ENCODE results near the gene IL17RC. TPM values are rescaled to one million over a fixed set of nuclear protein-coding genes. Genes with fewer than 3 reads are reported as not detected.
"Not testable (repeated sequence)": the region's sequence is repeated elsewhere in the genome, so short reads cannot be mapped to it uniquely, and the experiment has no call there.

IL17RC gene
- polyA plus RNA-seq, 6 donors from 2014 or later, result 3.9 to 9.1 (median 7.6) TPM

GRCh38 chr3:9884555-9885165, 32.2 kb upstream of the IL17RC start:
- H3K27me3 Mint-ChIP-seq, result peaks cover 0 to 10% (median 0%) of the 10 kb centered on the region in 3 donors
- peaks cover 0 to 4% (median 0%) of the 10 kb centered on the region in 3 donors for H3K4me1 Mint-ChIP-seq
- peak overlapping the region in 1 of 6 donors; percentile 12 for H3K27ac Mint-ChIP-seq
- no peaks in the 10 kb centered on the region for H3K9me3 Mint-ChIP-seq
- H3K4me3 Mint-ChIP-seq, result peak overlapping the region in 1 of 8 donors; percentile 1
- no peak for ATAC-seq (ENCODE audit: low read depth in 2 of 2)
- no peak for DNase-seq
- H3K36me3 Mint-ChIP-seq, result no peaks in the 10 kb centered on the region

GRCh38 chr3:9886328-9886727, 30.6 kb upstream of the IL17RC start:
- no peak for ATAC-seq (ENCODE audit: low read depth in 2 of 2)
- Mint-ChIP-seq H3K9me3 (no peaks in the 10 kb centered on the region), H3K27ac (no peak overlapping the region), H3K4me1 (peaks cover 5 to 15% (median 13%) of the 10 kb centered on the region in 3 donors), H3K4me3 (no peak overlapping the region), H3K36me3 (peaks cover 0 to 4% of the 10 kb centered on the region in 2 donors), H3K27me3 (no peaks in the 10 kb centered on the region)
- DNase-seq, result no peak

GRCh38 chr3:9887480-9887879, 29.4 kb upstream of the IL17RC start:
- H3K27me3 Mint-ChIP-seq, result no peaks in the 10 kb centered on the region
- peaks cover 4% of the 10 kb centered on the region in 2 donors for H3K36me3 Mint-ChIP-seq
- no peak for ATAC-seq (ENCODE audit: low read depth in 2 of 2)
- peak overlapping the region in 1 of 6 donors; percentile 38 for H3K27ac Mint-ChIP-seq
- peaks cover 12 to 23% (median 22%) of the 10 kb centered on the region in 3 donors for H3K4me1 Mint-ChIP-seq
- H3K9me3 Mint-ChIP-seq, result peaks cover 0 to 2% (median 0%) of the 10 kb centered on the region in 7 donors
- peak overlapping the region in 1 of 8 donors; percentile 9 for H3K4me3 Mint-ChIP-seq
- no peak for DNase-seq

- Mint-ChIP-seq H3K27ac (peak overlapping the region in 4 of 6 donors; percentile 12 to 62 (median 47)), H3K4me3 (peak overlapping the region in 2 of 8 donors; percentile 77 to 99), H3K36me3 (peaks cover 4 to 12% of the 10 kb centered on the region in 2 donors), H3K4me1 (peaks cover 20 to 31% (median 30%) of the 10 kb centered on the region in 3 donors), H3K27me3 (no peaks in the 10 kb centered on the region), H3K9me3 (peaks cover 0 to 2% (median 0%) of the 10 kb centered on the region in 7 donors)
- DNase-seq, result no peak
- ATAC-seq (ENCODE audit: low read depth in 2 of 2), result no peak
Observed at GRCh38 chr3:9888540-9888939, 28.4 kb upstream of the IL17RC start.

- ATAC-seq (ENCODE audit: low read depth in 2 of 2) (no peak), DNase-seq (no peak)
- Mint-ChIP-seq H3K36me3 (peaks cover 4 to 12% of the 10 kb centered on the region in 2 donors), H3K4me3 (peak overlapping the region in 5 of 8 donors; percentile 89 to 99 (median 98)), H3K4me1 (peaks cover 27 to 40% (median 35%) of the 10 kb centered on the region in 3 donors), H3K27me3 (no peaks in the 10 kb centered on the region), H3K27ac (peak overlapping the region in 3 of 6 donors; percentile 56 to 100 (median 98)), H3K9me3 (peaks cover 0 to 2% (median 0%) of the 10 kb centered on the region in 7 donors)
Observed at GRCh38 chr3:9889405-9889804, 27.5 kb upstream of the IL17RC start.

- Mint-ChIP-seq H3K36me3 (peaks cover 10 to 12% of the 10 kb centered on the region in 2 donors), H3K4me1 (peaks cover 33 to 48% (median 43%) of the 10 kb centered on the region in 3 donors), H3K27ac (peak within 1 kb of the TSS; percentile 98 to 100 (median 100)), H3K27me3 (no peaks in the 10 kb centered on the region), H3K4me3 (peak within 1 kb of the TSS; percentile 89 to 100 (median 98)), H3K9me3 (peaks cover 0 to 2% (median 0%) of the 10 kb centered on the region in 7 donors)
- ATAC-seq (ENCODE audit: low read depth in 2 of 2) (peak; percentile 87 to 89), DNase-seq (peak; percentile 87)
Observed at GRCh38 chr3:9890249-9891071, 26.4 kb upstream of the IL17RC start, which contains the start of gene JAGN1. Gene JAGN1 (plus strand): TSS chr3:9890610. CDS start chr3:9890723, 113 bp downstream.

GRCh38 chr3:9891072-9891622, 25.8 kb upstream of the IL17RC start:
- no peak for ATAC-seq (ENCODE audit: low read depth in 2 of 2)
- Mint-ChIP-seq H3K4me3 (peak overlapping the region; percentile 89 to 100 (median 98)), H3K27me3 (no peaks in the 10 kb centered on the region), H3K36me3 (peaks cover 10 to 12% of the 10 kb centered on the region in 2 donors), H3K27ac (peak overlapping the region; percentile 98 to 100 (median 100)), H3K4me1 (peaks cover 36 to 52% (median 43%) of the 10 kb centered on the region in 3 donors), H3K9me3 (peaks cover 0 to 2% (median 0%) of the 10 kb centered on the region in 7 donors)
- DNase-seq, result no peak

- no peak for DNase-seq
- peak overlapping the region in 2 of 8 donors; percentile 25 to 29 for H3K4me3 Mint-ChIP-seq
- H3K27me3 Mint-ChIP-seq, result no peaks in the 10 kb centered on the region
- H3K27ac Mint-ChIP-seq, result peak overlapping the region; percentile 54 to 98 (median 90)
- ATAC-seq (ENCODE audit: low read depth in 2 of 2), result no peak
- peaks cover 45 to 64% (median 60%) of the 10 kb centered on the region in 3 donors for H3K4me1 Mint-ChIP-seq
- peaks cover 0 to 2% (median 0%) of the 10 kb centered on the region in 7 donors for H3K9me3 Mint-ChIP-seq
- peaks cover 10 to 12% of the 10 kb centered on the region in 2 donors for H3K36me3 Mint-ChIP-seq
Observed at GRCh38 chr3:9893739-9894138, 23.2 kb upstream of the IL17RC start.

GRCh38 chr3:9895715-9896114, 21.2 kb upstream of the IL17RC start:
- Mint-ChIP-seq H3K27ac (peak overlapping the region in 5 of 6 donors; percentile 23 to 98 (median 54)), H3K36me3 (peaks cover 10 to 12% of the 10 kb centered on the region in 2 donors), H3K4me1 (peaks cover 49 to 61% (median 52%) of the 10 kb centered on the region in 3 donors)
- not testable (repeated sequence) for ATAC-seq (ENCODE audit: low read depth in 2 of 2); H3K27me3 Mint-ChIP-seq; H3K9me3 Mint-ChIP-seq; DNase-seq; H3K4me3 Mint-ChIP-seq

GRCh38 chr3:9896755-9897407, 20.0 kb upstream of the IL17RC start:
- H3K4me1 Mint-ChIP-seq, result peaks cover 40 to 55% (median 42%) of the 10 kb centered on the region in 3 donors
- peak overlapping the region in 1 of 8 donors; percentile 53 for H3K4me3 Mint-ChIP-seq
- H3K9me3 Mint-ChIP-seq, result not testable (repeated sequence)

GRCh38 chr3:9897408-9898372, 19.2 kb upstream of the IL17RC start:
- H3K36me3 Mint-ChIP-seq, result peaks cover 6% of the 10 kb centered on the region in 2 donors
- no peaks in the 10 kb centered on the region for H3K9me3 Mint-ChIP-seq
- peak overlapping the region in 5 of 6 donors; percentile 17 to 98 (median 85) for H3K27ac Mint-ChIP-seq
- no peak for ATAC-seq (ENCODE audit: low read depth in 2 of 2)
- H3K4me3 Mint-ChIP-seq, result no peak overlapping the region
- DNase-seq, result no peak
- H3K4me1 Mint-ChIP-seq, result peaks cover 34 to 50% (median 36%) of the 10 kb centered on the region in 3 donors
- H3K27me3 Mint-ChIP-seq, result peaks cover 0 to under 1% (median 0%) of the 10 kb centered on the region in 3 donors

More at GRCh38 chr3:9896755-9897407, 20.0 kb upstream of the IL17RC start:
- H3K27ac Mint-ChIP-seq, result peak overlapping the region in 5 of 6 donors; percentile 33 to 98 (median 74)
- not testable (repeated sequence) for H3K27me3 Mint-ChIP-seq; DNase-seq; ATAC-seq (ENCODE audit: low read depth in 2 of 2)
- H3K36me3 Mint-ChIP-seq, result peaks cover 6 to 12% of the 10 kb centered on the region in 2 donors
